Ishikawa (cell line): ENCODE measurements around the gene IL10RB.

ENCODE experiments used
- REST ChIP-seq: IDR thresholded peaks from 2 replicates; pipeline ENCODE4 v1.6.1; 2012; ENCODE audit warnings: low read depth, mild to moderate bottlenecking
- TAF1 ChIP-seq: IDR thresholded peaks from 2 replicates; pipeline ENCODE4 v1.6.1; 2012; ENCODE audit warnings: low read depth, mild to moderate bottlenecking
- TEAD4 ChIP-seq: IDR thresholded peaks from 2 replicates; pipeline ENCODE4 v1.6.1; 2012
- YY1 ChIP-seq: IDR thresholded peaks from 2 replicates; pipeline ENCODE4 v1.6.1; 2012; ENCODE audit warnings: low read depth
- ZBTB7A ChIP-seq: IDR thresholded peaks from 2 replicates; pipeline ENCODE4 v1.6.1; 2012; ENCODE audit warnings: low read depth

DNA sequence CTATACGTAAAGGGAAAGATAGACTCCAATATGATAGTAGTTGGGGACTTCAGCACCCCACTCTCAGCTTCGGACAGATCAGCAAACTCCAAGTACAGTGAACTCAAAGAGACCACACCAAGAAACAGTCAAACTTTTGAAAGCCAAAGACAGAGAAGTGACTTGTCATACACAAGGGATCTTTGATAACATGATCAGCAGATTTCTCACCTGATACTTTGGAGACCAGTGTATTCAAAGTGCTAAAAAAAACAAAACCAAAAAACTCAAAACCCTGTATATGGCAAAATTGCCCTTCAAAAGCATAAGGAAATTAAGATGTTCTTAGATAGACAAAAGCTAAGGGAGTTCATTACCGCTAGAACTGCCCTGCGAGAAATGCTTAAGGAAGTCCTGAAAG, 68.0 kb downstream of the IL10RB start:
- TF ChIP-seq ZBTB7A (no peak), REST (no peak), TEAD4 (no peak), YY1 (no peak), TAF1 (no peak)
